ENCODE measurements around the gene PLCL1.

Gene PLCL1

DNA sequence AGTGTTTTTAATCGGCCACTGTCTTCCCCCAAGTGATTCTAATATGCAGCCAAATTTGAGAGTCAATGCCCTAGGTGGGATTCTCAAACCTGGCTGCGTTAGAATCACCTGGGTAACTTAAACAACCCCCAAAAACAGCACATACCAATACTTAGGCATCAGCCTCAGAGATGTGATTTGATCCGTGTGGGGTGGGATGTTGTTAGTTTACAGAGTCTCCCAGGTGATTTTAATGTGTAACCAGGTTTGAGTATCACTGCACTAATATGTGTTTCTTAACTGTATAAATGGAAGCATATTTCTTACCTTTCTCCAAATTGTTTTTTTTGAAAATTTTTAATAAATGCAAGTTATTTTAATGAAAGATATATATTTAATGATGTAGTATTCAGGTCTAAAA is 135.4 kb downstream of the PLCL1 start:
- no peak for DNase-seq (ENCODE audit: low read depth in 1 of 2, low spot score in 1 of 2)
- H3K27ac ChIP-seq (replicated peaks), result no peak overlapping the region
- TF ChIP-seq SPI1 (IDR thresholded peaks at IDR 0.05; ENCODE audit: borderline replicate concordance, low read depth) (no peak), REST (IDR thresholded peaks at IDR 0.05; ENCODE audit: insufficient replicate concordance, low read depth) (no peak), GABPA (IDR thresholded peaks at IDR 0.05; ENCODE audit: low read depth) (no peak), POLR2AphosphoS5 (IDR thresholded peaks at IDR 0.05; ENCODE audit: low read depth) (no peak)
- TF ChIP-seq, protein P1, sequence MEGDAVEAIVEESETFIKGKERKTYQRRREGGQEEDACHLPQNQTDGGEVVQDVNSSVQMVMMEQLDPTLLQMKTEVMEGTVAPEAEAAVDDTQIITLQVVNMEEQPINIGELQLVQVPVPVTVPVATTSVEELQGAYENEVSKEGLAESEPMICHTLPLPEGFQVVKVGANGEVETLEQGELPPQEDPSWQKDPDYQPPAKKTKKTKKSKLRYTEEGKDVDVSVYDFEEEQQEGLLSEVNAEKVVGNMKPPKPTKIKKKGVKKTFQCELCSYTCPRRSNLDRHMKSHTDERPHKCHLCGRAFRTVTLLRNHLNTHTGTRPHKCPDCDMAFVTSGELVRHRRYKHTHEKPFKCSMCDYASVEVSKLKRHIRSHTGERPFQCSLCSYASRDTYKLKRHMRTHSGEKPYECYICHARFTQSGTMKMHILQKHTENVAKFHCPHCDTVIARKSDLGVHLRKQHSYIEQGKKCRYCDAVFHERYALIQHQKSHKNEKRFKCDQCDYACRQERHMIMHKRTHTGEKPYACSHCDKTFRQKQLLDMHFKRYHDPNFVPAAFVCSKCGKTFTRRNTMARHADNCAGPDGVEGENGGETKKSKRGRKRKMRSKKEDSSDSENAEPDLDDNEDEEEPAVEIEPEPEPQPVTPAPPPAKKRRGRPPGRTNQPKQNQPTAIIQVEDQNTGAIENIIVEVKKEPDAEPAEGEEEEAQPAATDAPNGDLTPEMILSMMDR (IDR thresholded peaks at IDR 0.05; ENCODE audit: insufficient read depth, low read length), result no peak
- H3K4me3 ChIP-seq (replicated peaks; ENCODE audit: insufficient read depth, low read length), result no peak overlapping the region
- no peaks in the 10 kb centered on the region for H3K27me3 ChIP-seq (ENCODE audit: insufficient read depth, poor library complexity, severe bottlenecking)

DNA sequence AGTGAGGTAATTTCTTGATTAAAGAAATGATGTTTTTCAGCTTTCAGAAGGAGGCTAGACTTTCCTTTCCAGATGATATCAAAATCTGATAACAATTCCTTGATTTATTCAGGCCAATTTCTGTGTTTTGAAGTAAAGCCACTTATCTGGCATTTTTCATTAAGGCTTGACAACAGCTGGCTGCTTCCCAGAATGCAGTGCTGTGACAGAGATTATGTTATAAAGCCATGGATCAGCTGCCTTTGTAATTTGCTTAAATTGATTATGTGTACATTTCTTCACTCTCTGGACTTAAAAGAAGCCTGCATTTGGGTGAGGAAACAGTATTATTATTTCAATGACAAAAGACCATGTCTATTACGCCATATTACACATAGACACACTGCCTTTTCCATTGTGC is 136.0 kb downstream of the PLCL1 start:
- H3K4me3 ChIP-seq (replicated peaks; ENCODE audit: insufficient read depth, low read length), result no peak overlapping the region
- no peak overlapping the region for H3K27ac ChIP-seq (replicated peaks)
- H3K27me3 ChIP-seq (ENCODE audit: insufficient read depth, poor library complexity, severe bottlenecking), result no peaks in the 10 kb centered on the region
- DNase-seq (ENCODE audit: low read depth in 1 of 2, low spot score in 1 of 2), result no peak
- TF ChIP-seq POLR2AphosphoS5 (IDR thresholded peaks at IDR 0.05; ENCODE audit: low read depth) (no peak), GABPA (IDR thresholded peaks at IDR 0.05; ENCODE audit: low read depth) (no peak), SPI1 (IDR thresholded peaks at IDR 0.05; ENCODE audit: borderline replicate concordance, low read depth) (no peak), REST (IDR thresholded peaks at IDR 0.05; ENCODE audit: insufficient replicate concordance, low read depth) (no peak)
- TF ChIP-seq, protein P1 (IDR thresholded peaks at IDR 0.05; ENCODE audit: insufficient read depth, low read length), result no peak

GRCh38 chr2:197941715-197942114 is 137.3 kb downstream of the PLCL1 start:
- H3K27ac ChIP-seq (replicated peaks), result no peak overlapping the region
- no peak overlapping the region for H3K4me3 ChIP-seq (replicated peaks; ENCODE audit: insufficient read depth, low read length)
- TF ChIP-seq SPI1 (IDR thresholded peaks at IDR 0.05; ENCODE audit: borderline replicate concordance, low read depth), result no peak
- no peak for TF ChIP-seq REST (IDR thresholded peaks at IDR 0.05; ENCODE audit: insufficient replicate concordance, low read depth)
- TF ChIP-seq GABPA (IDR thresholded peaks at IDR 0.05; ENCODE audit: low read depth), result no peak
- no peak for TF ChIP-seq POLR2AphosphoS5 (IDR thresholded peaks at IDR 0.05; ENCODE audit: low read depth)
- TF ChIP-seq, protein P1 (IDR thresholded peaks at IDR 0.05; ENCODE audit: insufficient read depth, low read length), result no peak
- no peaks in the 10 kb centered on the region for H3K27me3 ChIP-seq (ENCODE audit: insufficient read depth, poor library complexity, severe bottlenecking)
- no peak for DNase-seq (ENCODE audit: low read depth in 1 of 2, low spot score in 1 of 2)

All from HL-60 (cell line).